ENCODE results near the gene RSPH9. TPM values are rescaled to one million over a fixed set of nuclear protein-coding genes. Genes with fewer than 3 reads are reported as not detected.
A peak's percentile ranks its signal among the peaks of the same experiment; 100 is the strongest.
"Not testable (repeated sequence)": the region's sequence is repeated elsewhere in the genome, so short reads cannot be mapped to it uniquely, and the experiment has no call there.

Gene RSPH9
- total and polyA plus RNA-seq, 3 experiments from 2014 or later = 1.3 TPM; not detected in 2

DNA sequence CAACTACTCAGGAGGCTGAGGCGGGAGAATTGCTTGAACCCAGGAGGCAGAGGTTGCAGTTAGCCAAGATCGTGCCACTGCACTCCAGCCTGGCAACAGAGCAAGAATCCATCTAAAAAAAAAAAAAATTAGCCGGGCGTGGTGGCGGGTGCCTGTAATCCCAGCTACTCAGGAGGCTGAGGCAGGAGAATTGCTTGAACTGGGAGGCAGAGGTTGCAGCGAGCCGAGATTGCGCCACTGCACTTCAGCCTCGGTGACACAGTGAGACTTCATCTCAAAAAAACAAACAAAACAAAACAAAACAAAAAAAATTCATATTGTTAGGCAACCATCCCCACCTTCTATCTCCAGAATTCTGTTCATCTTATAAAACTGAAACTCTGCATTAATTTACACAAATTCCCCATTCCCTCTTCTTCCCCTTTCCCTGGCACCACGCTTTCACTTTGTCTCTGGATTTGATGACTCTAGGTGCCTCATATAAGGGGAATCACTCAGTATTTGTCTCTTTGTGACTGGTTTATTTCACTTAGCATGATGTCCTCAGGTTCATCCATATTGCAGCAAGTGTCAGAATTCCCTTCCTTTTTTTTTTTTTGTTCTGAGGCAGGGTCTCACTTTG is 56.2 kb downstream of the RSPH9 start:
- H3K36me3 ChIP-seq (ENCODE audit: insufficient read depth, low read length); H3K4me1 ChIP-seq (ENCODE audit: insufficient read depth, low read length); DNase-seq; H3K27me3 ChIP-seq (ENCODE audit: insufficient read depth, low read length, poor library complexity, severe bottlenecking); H3K4me3 Mint-ChIP-seq; H3K27ac ChIP-seq (ENCODE audit: low read depth, low read length); H3K4me3 ChIP-seq (ENCODE audit: low read length); H3K9me3 ChIP-seq (ENCODE audit: low read length); H3K4me1 Mint-ChIP-seq; H3K36me3 Mint-ChIP-seq; POLR2A ChIA-PET; H3K9me3 Mint-ChIP-seq: not testable (repeated sequence)
- H3K27me3 Mint-ChIP-seq = peaks cover 21 to 54% of the 10 kb centered on the region in 2 donors
- H3K27ac Mint-ChIP-seq = peak overlapping the region in 1 of 8 donors; percentile 2
- CTCF ChIA-PET = interaction anchor here (0.9 kb wide), 1 partner anchor 68 kb away, joined by 3 read pairs; no protein-coding TSS in a partner anchor

DNA sequence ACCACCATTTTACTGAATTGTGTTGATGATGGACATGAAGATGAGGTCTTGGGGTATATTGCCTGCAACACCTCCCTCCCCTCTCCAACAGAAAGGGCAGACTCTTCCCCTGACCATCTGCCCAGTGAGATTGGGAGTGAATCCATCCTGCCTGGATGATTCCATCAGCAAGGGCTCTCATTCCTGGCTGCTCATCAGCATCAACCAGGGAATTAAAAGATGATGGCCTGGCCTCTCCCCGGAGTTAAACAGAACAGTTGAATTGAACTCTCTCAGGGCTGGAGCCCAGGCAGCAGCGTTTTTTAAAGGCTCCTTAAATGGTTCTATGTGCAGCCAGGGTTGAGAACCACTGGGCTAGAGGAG is 57.3 kb downstream of the RSPH9 start:
- CTCF ChIA-PET = interaction anchor here (0.9 kb wide), 1 partner anchor 67 kb away, joined by 3 read pairs; no protein-coding TSS in a partner anchor
- H3K4me1 Mint-ChIP-seq = peaks cover 0 to 3% (median 0%) of the 10 kb centered on the region in 3 donors
- H3K4me3 Mint-ChIP-seq = no peak overlapping the region
- no peaks in the 10 kb centered on the region for H3K9me3 ChIP-seq (ENCODE audit: low read length)
- H3K36me3 ChIP-seq (ENCODE audit: insufficient read depth, low read length) = no peaks in the 10 kb centered on the region
- H3K9me3 Mint-ChIP-seq = no peaks in the 10 kb centered on the region
- peaks cover 22 to 64% of the 10 kb centered on the region in 2 donors for H3K27me3 Mint-ChIP-seq
- H3K4me3 ChIP-seq (ENCODE audit: low read length) = no peak overlapping the region
- peaks cover 0 to 2% (median 0%) of the 10 kb centered on the region in 3 donors for H3K36me3 Mint-ChIP-seq
- peak overlapping the region; percentile 7 for H3K27ac ChIP-seq (ENCODE audit: low read depth, low read length)
- H3K27ac Mint-ChIP-seq = no peak overlapping the region
- no peaks in the 10 kb centered on the region for H3K4me1 ChIP-seq (ENCODE audit: insufficient read depth, low read length)
- DNase-seq = no peak
- POLR2A ChIA-PET = no interaction called here
- H3K27me3 ChIP-seq (ENCODE audit: insufficient read depth, low read length, poor library complexity, severe bottlenecking) = no peaks in the 10 kb centered on the region

DNA sequence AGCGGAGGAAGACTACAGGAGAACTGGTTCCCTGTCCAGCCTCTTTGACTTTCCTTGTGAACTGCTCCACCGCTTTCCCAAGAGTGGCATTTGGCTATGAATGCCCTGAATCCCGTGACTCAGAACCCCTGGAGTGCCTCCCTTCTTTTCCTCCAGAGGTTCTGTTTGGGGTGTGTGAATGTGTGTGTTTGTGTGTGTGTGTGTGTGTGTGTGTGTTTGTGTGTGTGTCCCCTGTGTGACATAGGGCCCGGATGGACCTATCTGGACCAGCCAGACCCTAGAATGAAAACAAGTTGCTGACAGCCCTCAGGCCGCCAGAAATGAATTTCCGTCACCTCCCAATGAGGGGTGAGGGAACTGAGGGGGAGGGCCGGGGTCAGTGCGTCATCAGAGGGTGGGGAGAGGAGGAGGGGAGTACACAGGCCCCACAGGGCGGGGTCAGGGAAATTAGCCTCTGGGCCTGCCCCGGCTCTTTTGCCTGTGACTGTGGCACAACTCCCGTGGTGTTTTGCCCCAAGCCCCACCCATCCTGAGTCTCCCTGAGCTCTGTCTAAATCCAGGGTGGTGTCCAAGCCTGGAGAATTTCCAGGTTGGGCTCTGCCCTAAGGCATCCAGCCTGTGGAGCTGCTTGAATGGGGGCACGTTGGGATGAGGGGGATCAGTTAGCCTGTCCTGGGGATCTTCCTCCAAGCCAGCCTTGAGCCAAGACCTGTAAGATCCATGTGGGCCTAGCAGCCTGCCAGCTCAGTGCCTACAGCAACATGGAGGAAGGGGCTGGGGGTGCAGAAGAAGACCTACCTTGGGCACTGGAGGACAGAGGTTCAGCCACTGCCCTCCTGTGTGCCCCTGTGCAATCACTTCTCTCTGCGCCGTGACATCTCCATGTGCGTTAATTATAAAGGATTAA is 58.0 kb downstream of the RSPH9 start:
- H3K36me3 Mint-ChIP-seq = peaks cover 0 to 2% (median 0%) of the 10 kb centered on the region in 3 donors
- Histone ChIP-seq H3K27me3 (ENCODE audit: insufficient read depth, low read length, poor library complexity, severe bottlenecking) (no peaks in the 10 kb centered on the region), H3K4me1 (ENCODE audit: insufficient read depth, low read length) (no peaks in the 10 kb centered on the region), H3K36me3 (ENCODE audit: insufficient read depth, low read length) (no peaks in the 10 kb centered on the region), H3K27ac (ENCODE audit: low read depth, low read length) (peak overlapping the region; percentile 70), H3K4me3 (ENCODE audit: low read length) (no peak overlapping the region), H3K9me3 (ENCODE audit: low read length) (no peaks in the 10 kb centered on the region)
- peaks cover 0 to 3% (median 0%) of the 10 kb centered on the region in 3 donors for H3K4me1 Mint-ChIP-seq
- H3K9me3 Mint-ChIP-seq = no peaks in the 10 kb centered on the region
- ChIA-PET CTCF (no interaction called here), POLR2A (interaction anchor here (0.5 kb wide), 1 partner anchor 9 kb away, joined by 3 read pairs; no protein-coding TSS in a partner anchor)
- H3K4me3 Mint-ChIP-seq = no peak overlapping the region
- peak overlapping the region in 1 of 8 donors; percentile 30 for H3K27ac Mint-ChIP-seq
- DNase-seq = no peak
- H3K27me3 Mint-ChIP-seq = peaks cover 24 to 65% of the 10 kb centered on the region in 2 donors

DNA sequence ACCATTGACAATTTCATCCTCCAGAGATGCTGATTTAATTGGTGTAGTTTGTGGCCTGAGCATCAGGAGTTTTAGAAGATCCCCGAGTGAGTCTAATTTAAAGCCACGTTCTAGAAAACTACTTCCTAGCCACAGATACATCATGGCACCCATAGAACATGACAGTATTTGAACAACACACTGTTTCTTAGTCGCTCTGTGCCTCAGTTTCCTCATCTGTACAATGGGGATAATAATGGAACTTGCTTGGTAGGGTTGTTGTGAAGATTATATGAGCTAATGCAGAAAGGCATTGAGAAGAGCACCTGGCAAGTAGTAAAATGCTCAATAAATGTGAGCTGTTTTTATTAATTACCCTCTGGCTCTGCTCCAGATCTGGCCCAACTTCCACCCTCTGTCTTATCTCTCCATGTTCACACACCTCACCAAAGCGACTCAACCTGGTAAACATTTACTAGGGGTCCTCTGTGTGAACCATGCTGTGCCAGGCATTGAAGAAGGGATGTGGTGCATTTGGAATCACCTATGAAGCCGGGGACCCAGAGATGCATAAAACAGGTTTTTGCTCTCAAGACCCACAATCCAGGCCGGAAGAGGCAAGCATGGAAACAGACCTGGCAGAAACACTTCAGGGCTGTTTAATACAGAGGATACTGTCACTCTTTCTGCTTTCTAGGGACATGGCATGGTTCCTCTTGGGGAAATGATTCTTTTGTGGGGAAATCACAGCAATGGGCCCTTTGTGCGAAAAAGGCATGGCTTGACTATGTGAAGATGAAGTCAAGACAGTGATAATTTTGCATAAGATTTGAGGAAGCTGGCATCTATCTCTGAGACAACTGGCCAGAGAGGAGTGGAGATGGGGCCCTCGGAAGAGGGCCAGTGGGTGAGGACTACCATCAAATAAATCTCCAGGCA is 58.9 kb downstream of the RSPH9 start:
- Histone ChIP-seq H3K27ac (ENCODE audit: low read depth, low read length) (peak overlapping the region; percentile 70), H3K27me3 (ENCODE audit: insufficient read depth, low read length, poor library complexity, severe bottlenecking) (no peaks in the 10 kb centered on the region), H3K9me3 (ENCODE audit: low read length) (no peaks in the 10 kb centered on the region), H3K36me3 (ENCODE audit: insufficient read depth, low read length) (no peaks in the 10 kb centered on the region), H3K4me1 (ENCODE audit: insufficient read depth, low read length) (no peaks in the 10 kb centered on the region), H3K4me3 (ENCODE audit: low read length) (no peak overlapping the region)
- Mint-ChIP-seq H3K4me3 (no peak overlapping the region), H3K4me1 (peaks cover 0 to 3% (median 0%) of the 10 kb centered on the region in 3 donors), H3K27me3 (peaks cover 23 to 56% of the 10 kb centered on the region in 2 donors), H3K9me3 (no peaks in the 10 kb centered on the region), H3K27ac (no peak overlapping the region), H3K36me3 (no peaks in the 10 kb centered on the region)
- ChIA-PET CTCF (interaction anchor here (1.2 kb wide), 1 partner anchor 9 kb away, joined by 4 read pairs; no protein-coding TSS in a partner anchor), POLR2A (interaction anchor here (0.5 kb wide), 1 partner anchor 10 kb away, joined by 3 read pairs; no protein-coding TSS in a partner anchor)
- no peak for DNase-seq

DNA sequence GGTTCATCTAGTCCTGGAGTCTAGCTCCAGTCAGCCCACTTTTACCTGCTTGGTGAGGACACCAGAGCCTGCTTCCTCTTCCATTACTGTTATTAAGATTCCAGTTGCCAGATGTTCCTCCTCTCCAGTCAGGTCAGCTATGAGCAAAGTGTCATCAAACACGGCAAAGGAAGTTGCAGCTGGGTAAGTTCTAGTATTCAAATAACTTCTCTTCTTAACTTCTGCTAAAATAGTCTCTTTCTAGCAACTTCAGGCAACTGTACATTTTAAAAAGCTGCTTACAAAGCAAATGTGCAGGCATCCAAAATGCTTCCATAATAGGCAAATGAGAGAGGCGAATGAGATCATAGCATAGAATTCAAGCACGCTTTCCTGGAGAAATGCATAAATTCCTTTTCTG is 61.2 kb downstream of the RSPH9 start:
- Histone ChIP-seq H3K27me3 (ENCODE audit: insufficient read depth, low read length, poor library complexity, severe bottlenecking) (no peaks in the 10 kb centered on the region), H3K4me1 (ENCODE audit: insufficient read depth, low read length) (no peaks in the 10 kb centered on the region), H3K9me3 (ENCODE audit: low read length) (no peaks in the 10 kb centered on the region), H3K27ac (ENCODE audit: low read depth, low read length) (no peak overlapping the region), H3K36me3 (ENCODE audit: insufficient read depth, low read length) (no peaks in the 10 kb centered on the region), H3K4me3 (ENCODE audit: low read length) (no peak overlapping the region)
- Mint-ChIP-seq H3K4me1 (peaks cover 0 to 3% (median 0%) of the 10 kb centered on the region in 3 donors), H3K4me3 (no peak overlapping the region), H3K36me3 (no peaks in the 10 kb centered on the region), H3K27ac (peak overlapping the region in 1 of 8 donors; percentile 14), H3K9me3 (no peaks in the 10 kb centered on the region), H3K27me3 (peaks cover 26 to 64% of the 10 kb centered on the region in 2 donors)
- no peak for DNase-seq
- ChIA-PET CTCF (no interaction called here), POLR2A (no interaction called here)

DNA sequence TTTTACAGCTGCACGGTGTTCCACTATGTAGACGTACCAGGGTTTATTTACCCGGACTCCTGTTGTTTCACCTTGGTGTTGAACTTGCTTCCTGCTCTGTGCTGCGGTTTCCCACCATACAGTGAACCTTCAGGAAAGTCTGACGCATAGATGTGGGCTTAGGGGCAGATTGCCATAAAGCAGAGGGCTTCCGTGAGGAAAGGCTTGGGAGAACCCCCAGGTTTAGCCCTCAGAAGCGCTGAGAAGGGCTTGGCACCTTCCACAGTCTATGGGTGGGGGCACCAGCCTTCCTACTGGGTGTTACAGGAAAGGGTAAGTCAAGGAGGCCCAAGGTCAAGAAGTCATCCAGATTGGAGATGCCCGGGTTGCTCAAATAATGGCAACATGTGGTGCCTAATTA is 62.0 kb downstream of the RSPH9 start:
- ChIA-PET POLR2A (no interaction called here), CTCF (no interaction called here)
- Mint-ChIP-seq H3K36me3 (no peaks in the 10 kb centered on the region), H3K27me3 (peaks cover 21 to 67% of the 10 kb centered on the region in 2 donors), H3K4me1 (peaks cover 0 to 3% (median 0%) of the 10 kb centered on the region in 3 donors), H3K4me3 (no peak overlapping the region), H3K9me3 (no peaks in the 10 kb centered on the region), H3K27ac (no peak overlapping the region)
- H3K27me3 ChIP-seq (ENCODE audit: insufficient read depth, low read length, poor library complexity, severe bottlenecking) = no peaks in the 10 kb centered on the region
- no peaks in the 10 kb centered on the region for H3K9me3 ChIP-seq (ENCODE audit: low read length)
- H3K27ac ChIP-seq (ENCODE audit: low read depth, low read length) = no peak overlapping the region
- no peaks in the 10 kb centered on the region for H3K36me3 ChIP-seq (ENCODE audit: insufficient read depth, low read length)
- H3K4me1 ChIP-seq (ENCODE audit: insufficient read depth, low read length) = no peaks in the 10 kb centered on the region
- no peak for DNase-seq
- H3K4me3 ChIP-seq (ENCODE audit: low read length) = no peak overlapping the region

DNA sequence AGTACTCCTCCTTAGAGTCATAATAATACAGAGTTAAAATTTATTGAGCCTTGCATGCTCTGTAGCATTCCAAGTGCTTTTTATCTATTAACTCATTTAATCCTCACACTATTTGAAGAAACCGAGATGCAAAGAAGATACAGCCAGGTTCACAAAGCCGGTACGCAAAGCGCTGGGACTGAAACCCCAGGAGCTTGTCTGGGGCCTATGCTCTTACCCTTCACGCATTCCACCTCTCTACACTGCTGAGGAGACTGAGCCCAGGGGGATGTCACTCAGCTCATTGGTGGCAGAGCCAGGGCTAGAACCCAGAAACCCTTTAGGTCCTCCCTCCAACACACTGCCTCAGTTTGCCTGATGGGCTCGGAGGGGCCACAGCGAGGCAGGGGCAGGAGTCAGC is 62.4 kb downstream of the RSPH9 start:
- Histone ChIP-seq H3K36me3 (ENCODE audit: insufficient read depth, low read length) (no peaks in the 10 kb centered on the region), H3K4me1 (ENCODE audit: insufficient read depth, low read length) (no peaks in the 10 kb centered on the region), H3K27me3 (ENCODE audit: insufficient read depth, low read length, poor library complexity, severe bottlenecking) (no peaks in the 10 kb centered on the region), H3K27ac (ENCODE audit: low read depth, low read length) (no peak overlapping the region), H3K9me3 (ENCODE audit: low read length) (no peaks in the 10 kb centered on the region), H3K4me3 (ENCODE audit: low read length) (no peak overlapping the region)
- CTCF ChIA-PET = no interaction called here
- H3K4me3 Mint-ChIP-seq = no peak overlapping the region
- no peaks in the 10 kb centered on the region for H3K9me3 Mint-ChIP-seq
- POLR2A ChIA-PET = no interaction called here
- no peak overlapping the region for H3K27ac Mint-ChIP-seq
- no peaks in the 10 kb centered on the region for H3K36me3 Mint-ChIP-seq
- DNase-seq = no peak
- H3K4me1 Mint-ChIP-seq = peaks cover 0 to 3% (median 0%) of the 10 kb centered on the region in 3 donors
- peaks cover 21 to 63% of the 10 kb centered on the region in 2 donors for H3K27me3 Mint-ChIP-seq
